Measurements from ENCODE around the gene ANKRD27.
A peak's percentile ranks its signal among the peaks of the same experiment; 100 is the strongest.

ANKRD27 gene

GRCh38 chr19:32649751-32650150 is 25.2 kb downstream of the ANKRD27 start:
- Mint-ChIP-seq H3K27ac (peak overlapping the region; percentile 82), H3K9me3 (no peaks in the 10 kb centered on the region), H3K4me3 (no peak overlapping the region), H3K4me1 (peaks cover 17% of the 10 kb centered on the region), H3K27me3 (ENCODE audit: low read depth, poor library complexity) (peaks cover 3% of the 10 kb centered on the region), H3K36me3 (ENCODE audit: low read depth) (peaks cover 25% of the 10 kb centered on the region)
- TF ChIP-seq CTCF (IDR thresholded peaks at IDR 0.05) = no peak
- no peak for DNase-seq

- H3K4me3 Mint-ChIP-seq = no peak overlapping the region
- DNase-seq = no peak
- no peaks in the 10 kb centered on the region for H3K9me3 Mint-ChIP-seq
- TF ChIP-seq CTCF (IDR thresholded peaks at IDR 0.05) = no peak
- peaks cover 6% of the 10 kb centered on the region for H3K27me3 Mint-ChIP-seq (ENCODE audit: low read depth, poor library complexity)
- peaks cover 41% of the 10 kb centered on the region for H3K36me3 Mint-ChIP-seq (ENCODE audit: low read depth)
- H3K27ac Mint-ChIP-seq = peak overlapping the region; percentile 45
- H3K4me1 Mint-ChIP-seq = peaks cover 17% of the 10 kb centered on the region
Measured at GRCh38 chr19:32647361-32647760, 27.6 kb downstream of the ANKRD27 start.

GRCh38 chr19:32646556-32646955 is 28.4 kb downstream of the ANKRD27 start:
- Mint-ChIP-seq H3K9me3 (no peaks in the 10 kb centered on the region), H3K27me3 (ENCODE audit: low read depth, poor library complexity) (peaks cover 6% of the 10 kb centered on the region), H3K36me3 (ENCODE audit: low read depth) (peaks cover 45% of the 10 kb centered on the region), H3K27ac (no peak overlapping the region), H3K4me1 (peaks cover 12% of the 10 kb centered on the region), H3K4me3 (no peak overlapping the region)
- no peak for TF ChIP-seq CTCF (IDR thresholded peaks at IDR 0.05)
- DNase-seq = no peak

GRCh38 chr19:32642771-32643170 is 32.2 kb downstream of the ANKRD27 start:
- peaks cover 9% of the 10 kb centered on the region for H3K4me1 Mint-ChIP-seq
- no peak for DNase-seq
- no peak overlapping the region for H3K4me3 Mint-ChIP-seq
- H3K27ac Mint-ChIP-seq = peak overlapping the region; percentile 21
- no peaks in the 10 kb centered on the region for H3K9me3 Mint-ChIP-seq
- peaks cover 3% of the 10 kb centered on the region for H3K27me3 Mint-ChIP-seq (ENCODE audit: low read depth, poor library complexity)
- TF ChIP-seq CTCF (IDR thresholded peaks at IDR 0.05) = no peak
- peaks cover 67% of the 10 kb centered on the region for H3K36me3 Mint-ChIP-seq (ENCODE audit: low read depth)

GRCh38 chr19:32638625-32639024 is 36.4 kb downstream of the ANKRD27 start:
- no peak for DNase-seq
- Mint-ChIP-seq H3K4me3 (no peak overlapping the region), H3K36me3 (ENCODE audit: low read depth) (peaks cover 71% of the 10 kb centered on the region), H3K4me1 (peaks cover 5% of the 10 kb centered on the region), H3K9me3 (no peaks in the 10 kb centered on the region), H3K27me3 (ENCODE audit: low read depth, poor library complexity) (no peaks in the 10 kb centered on the region), H3K27ac (no peak overlapping the region)
- TF ChIP-seq CTCF (IDR thresholded peaks at IDR 0.05) = no peak

GRCh38 chr19:32637480-32637879 is 37.5 kb downstream of the ANKRD27 start:
- no peaks in the 10 kb centered on the region for H3K27me3 Mint-ChIP-seq (ENCODE audit: low read depth, poor library complexity)
- H3K4me3 Mint-ChIP-seq = no peak overlapping the region
- H3K4me1 Mint-ChIP-seq = peaks cover 5% of the 10 kb centered on the region
- no peaks in the 10 kb centered on the region for H3K9me3 Mint-ChIP-seq
- TF ChIP-seq CTCF (IDR thresholded peaks at IDR 0.05) = no peak
- DNase-seq = no peak
- H3K27ac Mint-ChIP-seq = no peak overlapping the region
- peaks cover 63% of the 10 kb centered on the region for H3K36me3 Mint-ChIP-seq (ENCODE audit: low read depth)
